Parathyroid adenoma (tissue), 2 donors: Measurements from ENCODE around the gene CD8B2.
"Not testable (repeated sequence)": the region's sequence is repeated elsewhere in the genome, so short reads cannot be mapped to it uniquely, and the experiment has no call there.

ENCODE experiments used
- H2AFZ ChIP-seq: fragments of 300-600 bp; sonication (generic); one replicate; pipeline ENCODE4 v1.7.0; 2017; ENCODE audit warnings: antibody characterized with exemption, mild to moderate bottlenecking
- H3K27ac ChIP-seq: fragments of 300-600 bp; sonication (generic); one replicate; pipeline ENCODE4 v1.7.0; 2017
- H3K27me3 ChIP-seq: fragments of 300-600 bp; sonication (generic); one replicate; pipeline ENCODE4 v1.7.0; 2017; ENCODE audit warnings: low read length; ENCODE audit not compliant: control insufficient read depth, insufficient read depth
- H3K36me3 ChIP-seq: fragments of 300-600 bp; sonication (generic); one replicate; pipeline ENCODE4 v1.7.0; 2017; ENCODE audit warnings: low read length; ENCODE audit not compliant: control insufficient read depth, insufficient read depth
- H3K4me1 ChIP-seq: fragments of 300-600 bp; sonication (generic); one replicate; pipeline ENCODE4 v1.7.0; 2017; ENCODE audit warnings: control low read depth
- H3K4me2 ChIP-seq: fragments of 300-600 bp; sonication (generic); one replicate; pipeline ENCODE4 v1.7.0; 2017; ENCODE audit warnings: low read length
- H3K4me3 ChIP-seq: fragments of 300-600 bp; sonication (generic); one replicate; pipeline ENCODE4 v1.7.0; 2017; ENCODE audit warnings: low read depth, low read length
- H3K79me2 ChIP-seq: fragments of 300-600 bp; sonication (generic); one replicate; pipeline ENCODE4 v1.7.0; 2017; ENCODE audit warnings: control low read depth
- H3K9ac ChIP-seq: fragments of 300-600 bp; sonication (generic); one replicate; pipeline ENCODE4 v1.7.0; 2017; ENCODE audit warnings: mild to moderate bottlenecking
- H3K9me3 ChIP-seq: fragments of 300-600 bp; sonication (generic); one replicate; pipeline ENCODE4 v1.7.0; 2017; ENCODE audit warnings: low read length; ENCODE audit not compliant: control insufficient read depth
- TF ChIP-seq, protein P1 (sequence below): fragments of 300-600 bp; sonication (generic); IDR thresholded peaks from one replicate; pipeline ENCODE4 v1.7.0; 2017; ENCODE audit warnings: antibody characterized with exemption, mild to moderate bottlenecking
- donor health status: primary hyperparathyroidism.

The CD8B2 gene

DNA sequence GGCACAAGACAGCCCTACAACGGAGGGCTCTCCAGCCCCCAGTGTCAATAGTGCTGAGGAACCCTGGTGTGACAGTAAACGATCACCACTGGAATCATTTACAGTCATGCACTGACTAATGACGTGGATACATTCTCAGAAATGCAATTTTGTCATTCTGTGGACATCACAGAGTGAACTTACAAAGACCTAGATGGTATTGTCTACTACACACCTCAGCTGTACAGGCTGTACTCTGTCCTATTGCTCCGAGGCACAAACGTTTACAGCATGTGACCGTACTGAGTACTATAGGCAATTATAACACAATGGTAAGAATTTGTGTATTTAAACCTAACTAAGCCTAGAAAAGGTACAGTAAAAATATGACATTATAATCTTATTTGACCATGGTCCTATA, 67.2 kb downstream of the CD8B2 start:
- no peaks in the 10 kb centered on the region for H3K9me3 ChIP-seq
- no peak overlapping the region for H2AFZ ChIP-seq
- H3K27me3 ChIP-seq: no peaks in the 10 kb centered on the region
- TF ChIP-seq, protein P1, sequence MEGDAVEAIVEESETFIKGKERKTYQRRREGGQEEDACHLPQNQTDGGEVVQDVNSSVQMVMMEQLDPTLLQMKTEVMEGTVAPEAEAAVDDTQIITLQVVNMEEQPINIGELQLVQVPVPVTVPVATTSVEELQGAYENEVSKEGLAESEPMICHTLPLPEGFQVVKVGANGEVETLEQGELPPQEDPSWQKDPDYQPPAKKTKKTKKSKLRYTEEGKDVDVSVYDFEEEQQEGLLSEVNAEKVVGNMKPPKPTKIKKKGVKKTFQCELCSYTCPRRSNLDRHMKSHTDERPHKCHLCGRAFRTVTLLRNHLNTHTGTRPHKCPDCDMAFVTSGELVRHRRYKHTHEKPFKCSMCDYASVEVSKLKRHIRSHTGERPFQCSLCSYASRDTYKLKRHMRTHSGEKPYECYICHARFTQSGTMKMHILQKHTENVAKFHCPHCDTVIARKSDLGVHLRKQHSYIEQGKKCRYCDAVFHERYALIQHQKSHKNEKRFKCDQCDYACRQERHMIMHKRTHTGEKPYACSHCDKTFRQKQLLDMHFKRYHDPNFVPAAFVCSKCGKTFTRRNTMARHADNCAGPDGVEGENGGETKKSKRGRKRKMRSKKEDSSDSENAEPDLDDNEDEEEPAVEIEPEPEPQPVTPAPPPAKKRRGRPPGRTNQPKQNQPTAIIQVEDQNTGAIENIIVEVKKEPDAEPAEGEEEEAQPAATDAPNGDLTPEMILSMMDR: no peak
- no peaks in the 10 kb centered on the region for H3K36me3 ChIP-seq
- no peak overlapping the region for H3K4me2 ChIP-seq
- no peak overlapping the region for H3K27ac ChIP-seq
- no peaks in the 10 kb centered on the region for H3K4me1 ChIP-seq
- no peaks in the 10 kb centered on the region for H3K79me2 ChIP-seq
- H3K9ac ChIP-seq: no peak overlapping the region
- no peak overlapping the region for H3K4me3 ChIP-seq

DNA sequence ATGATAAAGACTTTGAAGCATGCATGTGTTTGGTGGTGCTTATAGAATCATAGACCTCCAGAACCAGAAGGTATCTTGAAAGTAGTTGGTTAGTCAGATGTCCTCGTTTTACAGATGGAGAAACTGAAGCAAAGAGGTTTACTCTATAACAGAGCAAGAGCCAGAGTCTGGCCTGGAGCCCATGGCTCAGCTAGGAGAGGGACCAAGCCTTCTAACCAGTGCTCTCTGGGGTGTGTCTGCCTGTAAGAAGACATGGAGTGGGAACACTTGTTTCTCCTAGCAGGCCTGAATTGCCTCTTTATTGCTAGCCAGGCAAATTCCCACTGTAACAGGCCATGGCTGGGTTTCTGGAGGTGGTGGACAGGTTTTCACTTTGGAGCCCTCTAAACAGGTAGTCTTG, 67.9 kb downstream of the CD8B2 start:
- Histone ChIP-seq H3K9me3 (no peaks in the 10 kb centered on the region), H2AFZ (no peak overlapping the region), H3K36me3 (no peaks in the 10 kb centered on the region), H3K4me2 (no peak overlapping the region), H3K27ac (no peak overlapping the region), H3K27me3 (no peaks in the 10 kb centered on the region), H3K4me3 (no peak overlapping the region), H3K9ac (no peak overlapping the region), H3K79me2 (no peaks in the 10 kb centered on the region), H3K4me1 (no peaks in the 10 kb centered on the region)
- TF ChIP-seq, protein P1: no peak

GRCh38 chr2:106559786-106560185, 72.6 kb downstream of the CD8B2 start:
- not testable (repeated sequence) for H3K4me2 ChIP-seq, H3K4me3 ChIP-seq, H2AFZ ChIP-seq, H3K4me1 ChIP-seq, H3K9ac ChIP-seq, H3K36me3 ChIP-seq, H3K27ac ChIP-seq, H3K27me3 ChIP-seq, H3K79me2 ChIP-seq, H3K9me3 ChIP-seq

GRCh38 chr2:106560773-106561172, 73.6 kb downstream of the CD8B2 start:
- Histone ChIP-seq H2AFZ (no peak overlapping the region), H3K27me3 (no peaks in the 10 kb centered on the region), H3K36me3 (no peaks in the 10 kb centered on the region), H3K9ac (no peak overlapping the region), H3K4me3 (no peak overlapping the region), H3K9me3 (no peaks in the 10 kb centered on the region), H3K79me2 (no peaks in the 10 kb centered on the region), H3K27ac (no peak overlapping the region), H3K4me1 (peaks cover 9% of the 10 kb centered on the region), H3K4me2 (no peak overlapping the region)
- TF ChIP-seq, protein P1: no peak

DNA sequence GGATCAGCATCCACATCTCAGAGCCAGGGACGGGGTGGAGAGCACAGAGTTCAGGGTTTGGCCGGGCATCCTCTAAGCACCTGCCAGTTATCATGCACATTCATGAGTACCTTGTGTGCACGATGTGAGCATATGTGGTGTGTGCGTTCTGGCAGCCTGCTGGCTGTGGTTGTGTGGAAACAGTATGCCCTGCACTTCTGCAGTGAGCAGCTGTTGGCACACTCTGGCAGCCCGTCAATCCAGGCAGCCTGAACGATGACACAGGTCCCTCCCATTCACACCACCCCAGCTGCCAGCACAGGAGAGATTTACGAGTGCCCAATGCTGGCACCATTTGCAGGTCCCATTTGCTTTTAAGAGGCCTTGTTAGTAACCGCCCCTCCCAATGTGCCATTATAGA, 74.2 kb downstream of the CD8B2 start:
- H3K4me1 ChIP-seq: peaks cover 14% of the 10 kb centered on the region
- no peak overlapping the region for H3K27ac ChIP-seq
- H3K4me2 ChIP-seq: no peak overlapping the region
- H3K27me3 ChIP-seq: no peaks in the 10 kb centered on the region
- no peaks in the 10 kb centered on the region for H3K9me3 ChIP-seq
- no peak overlapping the region for H2AFZ ChIP-seq
- no peak overlapping the region for H3K4me3 ChIP-seq
- no peaks in the 10 kb centered on the region for H3K79me2 ChIP-seq
- no peaks in the 10 kb centered on the region for H3K36me3 ChIP-seq
- TF ChIP-seq, protein P1: no peak
- H3K9ac ChIP-seq: no peak overlapping the region
